Measurements from ENCODE around the gene KCNIP4.

DNA sequence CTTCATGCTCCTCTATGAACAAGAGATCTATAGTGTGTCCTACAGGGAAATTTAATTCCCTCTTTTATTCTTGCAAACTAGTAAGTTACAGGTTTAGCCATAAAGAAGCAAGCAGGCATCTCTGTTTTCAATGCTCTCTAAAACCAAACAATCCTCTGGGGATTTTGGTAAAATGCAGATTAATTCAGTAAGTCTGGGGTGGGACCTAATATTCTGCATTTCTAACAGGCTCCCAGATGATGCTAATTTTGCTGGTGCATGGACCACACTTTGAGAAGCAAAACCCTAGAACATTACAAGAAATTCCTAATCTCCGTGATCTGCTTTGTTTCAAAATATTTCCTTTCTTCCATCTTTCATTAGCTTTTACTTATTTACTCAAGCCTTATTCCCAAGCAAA is 903.5 kb downstream of the KCNIP4 start:
- TF ChIP-seq, protein P1, sequence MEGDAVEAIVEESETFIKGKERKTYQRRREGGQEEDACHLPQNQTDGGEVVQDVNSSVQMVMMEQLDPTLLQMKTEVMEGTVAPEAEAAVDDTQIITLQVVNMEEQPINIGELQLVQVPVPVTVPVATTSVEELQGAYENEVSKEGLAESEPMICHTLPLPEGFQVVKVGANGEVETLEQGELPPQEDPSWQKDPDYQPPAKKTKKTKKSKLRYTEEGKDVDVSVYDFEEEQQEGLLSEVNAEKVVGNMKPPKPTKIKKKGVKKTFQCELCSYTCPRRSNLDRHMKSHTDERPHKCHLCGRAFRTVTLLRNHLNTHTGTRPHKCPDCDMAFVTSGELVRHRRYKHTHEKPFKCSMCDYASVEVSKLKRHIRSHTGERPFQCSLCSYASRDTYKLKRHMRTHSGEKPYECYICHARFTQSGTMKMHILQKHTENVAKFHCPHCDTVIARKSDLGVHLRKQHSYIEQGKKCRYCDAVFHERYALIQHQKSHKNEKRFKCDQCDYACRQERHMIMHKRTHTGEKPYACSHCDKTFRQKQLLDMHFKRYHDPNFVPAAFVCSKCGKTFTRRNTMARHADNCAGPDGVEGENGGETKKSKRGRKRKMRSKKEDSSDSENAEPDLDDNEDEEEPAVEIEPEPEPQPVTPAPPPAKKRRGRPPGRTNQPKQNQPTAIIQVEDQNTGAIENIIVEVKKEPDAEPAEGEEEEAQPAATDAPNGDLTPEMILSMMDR (IDR thresholded peaks at IDR 0.05) = no peak
- TF ChIP-seq POLR2AphosphoS5 (IDR thresholded peaks at IDR 0.05) (no peak), POLR2A (IDR thresholded peaks at IDR 0.05) (no peak)
